Lower leg skin (tissue), 4 donors: ENCODE measurements around the gene NODAL. TPM values are rescaled to one million over a fixed set of nuclear protein-coding genes. Genes with fewer than 3 reads are reported as not detected.

ENCODE experiments used
- DNase-seq, 2 donors: peaks; one replicate each; pipeline ENCODE4 v3.0.0-alpha.2; 2019; ENCODE audit warnings: low spot score in 2 of 2
- H3K4me3 ChIP-seq: fragments of 200-600 bp; sonication (generic); 2 replicates; pipeline ENCODE4 v1.5.1; 2017; ENCODE audit warnings: mild to moderate bottlenecking, low read depth; ENCODE audit not compliant: poor library complexity, severe bottlenecking
- CTCF ChIP-seq, 3 donors: fragments of 450-650 bp; IDR thresholded peaks; one replicate each; pipeline ENCODE4 v1.5.1; 2016; ENCODE audit warnings: antibody characterized with exemption in 3 of 3, mild to moderate bottlenecking in 3 of 3, moderate library complexity in 2 of 3
- POLR2A ChIP-seq, 2 donors: fragments of 450-650 bp; IDR thresholded peaks; one replicate each; pipeline ENCODE4 v1.6.1; 2016 to 2017; ENCODE audit warnings: antibody characterized with exemption in 2 of 2, mild to moderate bottlenecking in 1 of 2, moderate library complexity in 1 of 2
- WGBS, 2 donors: methylation state at CpG; one replicate each; pipeline ENCODE4 v1.1.5; 2018; 5-methylcytosine and 5-hydroxymethylcytosine counted together
- intact Hi-C: fragments of 100-400 bp; cut with DNase I; formaldehyde crosslinking; loops from one replicate; pipeline ENCODE4 v1.15.0; 2023; ENCODE audit warnings: low total_unique reads
- total RNA-seq, 4 donors: library from RNA; depleted of rRNA; stranded (reverse); fragments of >200 nt; gene quantifications; one replicate each; pipeline ENCODE4 v1.1.0, GENCODE V29; 2016

Gene NODAL
- total RNA-seq, 4 donors from 2014 or later, result not detected

GRCh38 chr10:70448236-70448635 is 6.8 kb upstream of the NODAL start:
- TF ChIP-seq CTCF (IDR thresholded peaks at IDR 0.05) (no peak), POLR2A (IDR thresholded peaks at IDR 0.05) (no peak)
- 57 to 62% methylated on average over 2 of the region's 2 CpGs for WGBS, 2 donors
- DNase-seq, result no peak
- H3K4me3 ChIP-seq, result no peak overlapping the region
- intact Hi-C loops, result no loop called here

GRCh38 chr10:70445718-70446657 is 4.5 kb upstream of the NODAL start:
- TF ChIP-seq CTCF (IDR thresholded peaks at IDR 0.05), result no peak
- no peak for TF ChIP-seq POLR2A (IDR thresholded peaks at IDR 0.05)
- no peak overlapping the region for H3K4me3 ChIP-seq
- 72 to 75% methylated on average over 8 of the region's 8 CpGs for WGBS, 2 donors
- intact Hi-C loops, result no loop called here
- DNase-seq, result no peak

GRCh38 chr10:70444744-70445143 is 3.3 kb upstream of the NODAL start:
- 84 to 99% methylated on average over 4 of the region's 4 CpGs for WGBS, 2 donors
- DNase-seq, result no peak

GRCh38 chr10:70442332-70442988 is 979 bp upstream of the NODAL start:
- no peak for TF ChIP-seq POLR2A (IDR thresholded peaks at IDR 0.05)
- no peak for TF ChIP-seq CTCF (IDR thresholded peaks at IDR 0.05)
- WGBS, 2 donors, result 62 to 77% methylated on average over 6 of the region's 6 CpGs
- DNase-seq, result no peak
- intact Hi-C loops, result no loop called here
- no peak overlapping the region for H3K4me3 ChIP-seq

More at GRCh38 chr10:70444744-70445143, 3.3 kb upstream of the NODAL start:
- intact Hi-C loops, result no loop called here
- H3K4me3 ChIP-seq, result no peak overlapping the region
- TF ChIP-seq CTCF (IDR thresholded peaks at IDR 0.05) (no peak), POLR2A (IDR thresholded peaks at IDR 0.05) (no peak)

GRCh38 chr10:70441895-70442309 is 421 bp upstream of the NODAL start:
- no peak overlapping the region for H3K4me3 ChIP-seq
- TF ChIP-seq POLR2A (IDR thresholded peaks at IDR 0.05) (no peak), CTCF (IDR thresholded peaks at IDR 0.05) (no peak)
- intact Hi-C loops, result no loop called here
- 19 to 27% methylated on average over 12 of the region's 12 CpGs for WGBS, 2 donors
- DNase-seq, result no peak
